ENCODE results near the gene TAS2R46.
"Not testable (repeated sequence)": the region's sequence is repeated elsewhere in the genome, so short reads cannot be mapped to it uniquely, and the experiment has no call there.

TAS2R46 gene
- 0.35 to 0.72 reads per million in 2 experiments for total RNA-seq

- DNase-seq (ENCODE audit: low read depth), result not testable (repeated sequence)
These were observed at the start of gene TAS2R46 for GRCh38 chr12:11062194-11062593. Gene TAS2R46 (minus strand): TSS chr12:11062294. CDS start chr12:11062294, 0 bp downstream.

GRCh38 chr12:11111213-11111612 lies 49.1 kb upstream of the TAS2R46 start:
- not testable (repeated sequence) for DNase-seq (ENCODE audit: low read depth)

GRCh38 chr12:11108862-11109261 lies 46.8 kb upstream of the TAS2R46 start:
- DNase-seq (ENCODE audit: low read depth), result no peak

- no peak for DNase-seq (ENCODE audit: low read depth)
These were observed 45.6 kb upstream of the TAS2R46 start for GRCh38 chr12:11107719-11108118.

GRCh38 chr12:11106288-11106687 lies 44.2 kb upstream of the TAS2R46 start:
- DNase-seq (ENCODE audit: low read depth), result no peak

GRCh38 chr12:11105546-11105945 lies 43.5 kb upstream of the TAS2R46 start:
- DNase-seq (ENCODE audit: low read depth), result no peak

GRCh38 chr12:11094910-11095309 lies 32.8 kb upstream of the TAS2R46 start:
- not testable (repeated sequence) for DNase-seq (ENCODE audit: low read depth)

- DNase-seq (ENCODE audit: low read depth), result no peak
These were observed 30.0 kb upstream of the TAS2R46 start, which contains the start of gene TAS2R43 for GRCh38 chr12:11092128-11092527. Gene TAS2R43 (minus strand): TSS chr12:11092313. CDS start chr12:11092229, 84 bp downstream.

GRCh38 chr12:11089246-11089645 lies 27.2 kb upstream of the TAS2R46 start:
- no peak for DNase-seq (ENCODE audit: low read depth)

- DNase-seq (ENCODE audit: low read depth), result no peak
These were observed 23.3 kb upstream of the TAS2R46 start for GRCh38 chr12:11085419-11085818.

GRCh38 chr12:11081987-11082386 lies 19.9 kb upstream of the TAS2R46 start:
- no peak for DNase-seq (ENCODE audit: low read depth)

- DNase-seq (ENCODE audit: low read depth), result no peak
These were observed 16.2 kb upstream of the TAS2R46 start for GRCh38 chr12:11078246-11078645.

- no peak for DNase-seq (ENCODE audit: low read depth)
These were observed 13.5 kb upstream of the TAS2R46 start for GRCh38 chr12:11075642-11076041.

- DNase-seq (ENCODE audit: low read depth), result no peak
These were observed 9.3 kb upstream of the TAS2R46 start for GRCh38 chr12:11071414-11071813.

GRCh38 chr12:11070999-11071398 lies 8.9 kb upstream of the TAS2R46 start:
- DNase-seq (ENCODE audit: low read depth), result no peak

- no peak for DNase-seq (ENCODE audit: low read depth)
These were observed 7.8 kb upstream of the TAS2R46 start for GRCh38 chr12:11069854-11070365.

GRCh38 chr12:11067514-11067913 lies 5.4 kb upstream of the TAS2R46 start:
- DNase-seq (ENCODE audit: low read depth), result no peak

GRCh38 chr12:11059784-11060183 lies 2.3 kb downstream of the TAS2R46 start:
- no peak for DNase-seq (ENCODE audit: low read depth)

GRCh38 chr12:11059041-11059440 lies 3.1 kb downstream of the TAS2R46 start:
- no peak for DNase-seq (ENCODE audit: low read depth)

- DNase-seq (ENCODE audit: low read depth), result no peak
These were observed 6.8 kb downstream of the TAS2R46 start for GRCh38 chr12:11055306-11055705.

GRCh38 chr12:11049806-11050531 lies 12.1 kb downstream of the TAS2R46 start:
- not testable (repeated sequence) for DNase-seq (ENCODE audit: low read depth)

GRCh38 chr12:11041366-11041765 lies 20.7 kb downstream of the TAS2R46 start:
- DNase-seq (ENCODE audit: low read depth), result not testable (repeated sequence)

GRCh38 chr12:11040162-11040561 lies 21.9 kb downstream of the TAS2R46 start:
- DNase-seq (ENCODE audit: low read depth), result no peak

- DNase-seq (ENCODE audit: low read depth), result no peak
These were observed 22.9 kb downstream of the TAS2R46 start for GRCh38 chr12:11039171-11039570.
